ENCODE results near the gene PRKN.
"Not testable (repeated sequence)": the region's sequence is repeated elsewhere in the genome, so short reads cannot be mapped to it uniquely, and the experiment has no call there.

The PRKN gene

GRCh38 chr6:161828355-161828754 lies 899.2 kb downstream of the PRKN start:
- no peak for TF ChIP-seq ZNF274 (IDR thresholded peaks at IDR 0.05; ENCODE audit: low read depth, low read length)
- no peak overlapping the region for H3K4me3 ChIP-seq (ENCODE audit: low read length)

GRCh38 chr6:161826512-161826911 lies 901.1 kb downstream of the PRKN start:
- H3K4me3 ChIP-seq (ENCODE audit: low read length) = no peak overlapping the region
- no peak for TF ChIP-seq ZNF274 (IDR thresholded peaks at IDR 0.05; ENCODE audit: low read depth, low read length)

- H3K4me3 ChIP-seq (ENCODE audit: low read length) = not testable (repeated sequence)
These were observed 905.4 kb downstream of the PRKN start for GRCh38 chr6:161822204-161822603.

GRCh38 chr6:161817881-161818280 lies 909.7 kb downstream of the PRKN start:
- TF ChIP-seq ZNF274 (IDR thresholded peaks at IDR 0.05; ENCODE audit: low read depth, low read length) = no peak
- H3K4me3 ChIP-seq (ENCODE audit: low read length) = no peak overlapping the region

- no peak for TF ChIP-seq ZNF274 (IDR thresholded peaks at IDR 0.05; ENCODE audit: low read depth, low read length)
- H3K4me3 ChIP-seq (ENCODE audit: low read length) = no peak overlapping the region
These were observed 911.6 kb downstream of the PRKN start for GRCh38 chr6:161815965-161816364.

- no peak overlapping the region for H3K4me3 ChIP-seq (ENCODE audit: low read length)
- no peak for TF ChIP-seq ZNF274 (IDR thresholded peaks at IDR 0.05; ENCODE audit: low read depth, low read length)
These were observed 914.4 kb downstream of the PRKN start for GRCh38 chr6:161813156-161813555.

- H3K4me3 ChIP-seq (ENCODE audit: low read length) = no peak overlapping the region
- TF ChIP-seq ZNF274 (IDR thresholded peaks at IDR 0.05; ENCODE audit: low read depth, low read length) = no peak
These were observed 917.6 kb downstream of the PRKN start for GRCh38 chr6:161809971-161810370.

- H3K4me3 ChIP-seq (ENCODE audit: low read length) = no peak overlapping the region
- no peak for TF ChIP-seq ZNF274 (IDR thresholded peaks at IDR 0.05; ENCODE audit: low read depth, low read length)
These were observed 922.7 kb downstream of the PRKN start for GRCh38 chr6:161804838-161805237.

GRCh38 chr6:161803131-161803530 lies 924.4 kb downstream of the PRKN start:
- H3K4me3 ChIP-seq (ENCODE audit: low read length) = no peak overlapping the region
- no peak for TF ChIP-seq ZNF274 (IDR thresholded peaks at IDR 0.05; ENCODE audit: low read depth, low read length)

- no peak overlapping the region for H3K4me3 ChIP-seq (ENCODE audit: low read length)
- no peak for TF ChIP-seq ZNF274 (IDR thresholded peaks at IDR 0.05; ENCODE audit: low read depth, low read length)
These were observed 925.3 kb downstream of the PRKN start for GRCh38 chr6:161802231-161802630.

- no peak for TF ChIP-seq ZNF274 (IDR thresholded peaks at IDR 0.05; ENCODE audit: low read depth, low read length)
- H3K4me3 ChIP-seq (ENCODE audit: low read length) = no peak overlapping the region
These were observed 928.6 kb downstream of the PRKN start for GRCh38 chr6:161798844-161799394.

- no peak for TF ChIP-seq ZNF274 (IDR thresholded peaks at IDR 0.05; ENCODE audit: low read depth, low read length)
- H3K4me3 ChIP-seq (ENCODE audit: low read length) = no peak overlapping the region
These were observed 930.9 kb downstream of the PRKN start for GRCh38 chr6:161796681-161797080.

- no peak for TF ChIP-seq ZNF274 (IDR thresholded peaks at IDR 0.05; ENCODE audit: low read depth, low read length)
- no peak overlapping the region for H3K4me3 ChIP-seq (ENCODE audit: low read length)
These were observed 934.6 kb downstream of the PRKN start for GRCh38 chr6:161792851-161793493.

GRCh38 chr6:161788531-161788930 lies 939.0 kb downstream of the PRKN start:
- no peak for TF ChIP-seq ZNF274 (IDR thresholded peaks at IDR 0.05; ENCODE audit: low read depth, low read length)
- no peak overlapping the region for H3K4me3 ChIP-seq (ENCODE audit: low read length)

GRCh38 chr6:161772176-161772575 lies 955.4 kb downstream of the PRKN start:
- H3K4me3 ChIP-seq (ENCODE audit: low read length) = no peak overlapping the region
- TF ChIP-seq ZNF274 (IDR thresholded peaks at IDR 0.05; ENCODE audit: low read depth, low read length) = no peak

- H3K4me3 ChIP-seq (ENCODE audit: low read length) = no peak overlapping the region
- no peak for TF ChIP-seq ZNF274 (IDR thresholded peaks at IDR 0.05; ENCODE audit: low read depth, low read length)
These were observed 965.6 kb downstream of the PRKN start for GRCh38 chr6:161761966-161762365.

Data from GM08714 (cell line).